GM13977 (cell line): ENCODE results near the gene FMO1.

Experiments used
- DNase-seq: peaks from one replicate; pipeline ENCODE4 v3.0.0; 2012; ENCODE audit warnings: low spot score
- CTCF ChIP-seq: IDR thresholded peaks from 2 replicates; pipeline ENCODE4 v1.5.1; 2012; ENCODE audit warnings: mild to moderate bottlenecking, control low read depth; ENCODE audit not compliant: insufficient read depth; ENCODE audit errors: extremely low read depth, missing control alignments
- in situ Hi-C: fragments of 300-500 bp; cut with MboI; formaldehyde crosslinking; loops from one replicate; pipeline ENCODE4 v1.12.0; 2022; ENCODE audit warnings: low sequenced_read_pairs, low pct_unique_long_range_greater_than_20kb, mixed read lengths, inconsistent platforms; ENCODE audit not compliant: unreplicated experiment

The FMO1 gene

GRCh38 chr1:171258943-171259342, 10.6 kb downstream of the FMO1 start:
- no peak for DNase-seq
- TF ChIP-seq CTCF, result no peak
- in situ Hi-C loops, result loop anchor here (10.0 kb wide), 1 partner anchor 46 kb away; no protein-coding TSS in a partner anchor

- no peak for DNase-seq
- in situ Hi-C loops, result no loop called here
- no peak for TF ChIP-seq CTCF
Observed at GRCh38 chr1:171261336-171261735, 13.0 kb downstream of the FMO1 start.

GRCh38 chr1:171263901-171264300, 15.6 kb downstream of the FMO1 start:
- in situ Hi-C loops, result no loop called here
- TF ChIP-seq CTCF, result no peak

GRCh38 chr1:171265686-171266085, 17.4 kb downstream of the FMO1 start:
- no peak for DNase-seq
- in situ Hi-C loops, result no loop called here
- TF ChIP-seq CTCF, result no peak

More at GRCh38 chr1:171263901-171264300, 15.6 kb downstream of the FMO1 start:
- no peak for DNase-seq

- TF ChIP-seq CTCF, result no peak
- in situ Hi-C loops, result no loop called here
- no peak for DNase-seq
Observed at GRCh38 chr1:171266930-171267329, 18.6 kb downstream of the FMO1 start.

- in situ Hi-C loops, result no loop called here
- no peak for TF ChIP-seq CTCF
- no peak for DNase-seq
Observed at GRCh38 chr1:171267391-171267790, 19.1 kb downstream of the FMO1 start.

GRCh38 chr1:171270806-171271205, 22.5 kb downstream of the FMO1 start:
- no peak for DNase-seq
- TF ChIP-seq CTCF, result no peak
- in situ Hi-C loops, result no loop called here
